NOMO-1 treated with dmso at 0.1 percent for 144 hours (cell line): ENCODE measurements around the gene ZNF776.
"Not testable (repeated sequence)": the region's sequence is repeated elsewhere in the genome, so short reads cannot be mapped to it uniquely, and the experiment has no call there.

Source experiments
- DNase-seq: peaks from one replicate; lab custom pipeline; 2025; ENCODE audit not compliant: unreplicated experiment; lab: John Stamatoyannopoulos, UW

ZNF776 gene

GRCh38 chr19:57746580-57747471, at the start of gene ZNF776:
Gene ZNF776 (plus strand): TSS chr19:57746815. CDS start chr19:57747059, 244 bp downstream.
- DNase-seq, result peak; percentile 72

- DNase-seq, result no peak
These were observed 45.0 kb upstream of the ZNF776 start for GRCh38 chr19:57701625-57702024.

GRCh38 chr19:57706346-57706745, 40.3 kb upstream of the ZNF776 start:
- no peak for DNase-seq

GRCh38 chr19:57708641-57709361, 37.8 kb upstream of the ZNF776 start, which contains the start of gene ZNF154:
Gene ZNF154 (minus strand): TSS chr19:57709204. CDS start chr19:57708971, 233 bp downstream.
- DNase-seq, result no peak

- DNase-seq, result no peak
These were observed 37.0 kb upstream of the ZNF776 start for GRCh38 chr19:57709616-57710015.

- no peak for DNase-seq
These were observed 34.4 kb upstream of the ZNF776 start for GRCh38 chr19:57712222-57712621.

- no peak for DNase-seq
These were observed 27.2 kb upstream of the ZNF776 start for GRCh38 chr19:57719424-57719823.

- no peak for DNase-seq
These were observed 26.6 kb upstream of the ZNF776 start for GRCh38 chr19:57719901-57720519.

GRCh38 chr19:57720878-57721277, 25.7 kb upstream of the ZNF776 start:
- DNase-seq, result no peak

GRCh38 chr19:57738320-57738719, 8.3 kb upstream of the ZNF776 start:
- not testable (repeated sequence) for DNase-seq

- DNase-seq, result not testable (repeated sequence)
These were observed 7.8 kb upstream of the ZNF776 start for GRCh38 chr19:57738770-57739169.

GRCh38 chr19:57747472-57747807, 825 bp downstream of the ZNF776 start:
- DNase-seq, result no peak

GRCh38 chr19:57748029-57748428, 1.4 kb downstream of the ZNF776 start:
- no peak for DNase-seq

GRCh38 chr19:57754091-57754673, 7.6 kb downstream of the ZNF776 start:
- no peak for DNase-seq

GRCh38 chr19:57755031-57755430, 8.4 kb downstream of the ZNF776 start:
- DNase-seq, result no peak

GRCh38 chr19:57757941-57758340, 11.3 kb downstream of the ZNF776 start:
- no peak for DNase-seq

GRCh38 chr19:57759096-57759495, 12.5 kb downstream of the ZNF776 start:
- no peak for DNase-seq

GRCh38 chr19:57769345-57770131, 22.9 kb downstream of the ZNF776 start, which contains the start of gene ZNF586:
Gene ZNF586 (plus strand): TSS chr19:57769676. CDS start chr19:57769843, 167 bp downstream.
- DNase-seq, result peak; percentile 85

GRCh38 chr19:57771417-57771816, 24.8 kb downstream of the ZNF776 start:
- DNase-seq, result no peak

GRCh38 chr19:57773488-57773887, 26.9 kb downstream of the ZNF776 start:
- DNase-seq, result no peak
